Measurements from ENCODE around the gene ULBP1.
"Not testable (repeated sequence)": the region's sequence is repeated elsewhere in the genome, so short reads cannot be mapped to it uniquely, and the experiment has no call there.

ULBP1 gene

DNA sequence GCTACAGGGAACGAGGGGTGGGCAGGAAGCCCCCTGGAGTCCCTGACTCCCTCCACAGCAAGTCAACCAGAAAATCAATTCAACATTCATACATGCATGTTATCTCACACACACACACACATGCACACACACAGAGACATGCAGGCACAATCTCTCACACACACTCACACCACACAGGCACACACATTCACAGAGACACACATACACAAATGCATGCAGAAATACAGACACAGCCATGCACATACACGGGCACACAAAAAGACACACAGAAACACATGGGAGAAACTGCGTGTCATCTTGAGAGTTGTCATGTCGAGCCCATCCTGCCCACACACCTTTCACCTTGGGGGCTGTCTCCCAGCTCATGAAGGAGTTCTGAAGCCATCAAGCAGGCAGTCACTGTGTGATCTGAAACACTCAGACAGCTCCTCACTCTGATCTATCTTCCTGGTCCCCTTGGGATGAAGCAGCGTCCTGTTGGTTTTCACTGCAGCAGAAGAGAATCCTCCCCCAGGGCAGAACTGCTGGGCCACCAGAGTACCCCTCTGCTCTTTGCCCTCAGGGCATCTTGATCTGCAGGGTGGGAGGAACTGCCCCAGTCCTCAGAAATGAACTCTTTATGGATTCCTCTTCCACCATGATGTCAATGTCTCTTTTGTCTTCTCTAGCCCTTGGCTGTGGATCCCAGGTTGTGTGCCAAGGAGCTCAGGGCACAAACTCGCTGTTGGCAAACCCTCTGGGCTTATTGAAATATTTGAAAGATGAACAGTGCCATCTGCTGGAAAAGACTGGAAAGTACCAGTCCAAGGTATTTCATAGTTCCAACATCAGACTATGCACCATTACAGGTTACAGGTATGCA is 52.8 kb downstream of the ULBP1 start:
- H3K4me1 ChIP-seq (ENCODE audit: control extremely low read depth in 1 of 4, control insufficient read depth in 4 of 4, insufficient read depth in 4 of 4, low read length in 3 of 4): no peaks in the 10 kb centered on the region
- H3K27ac ChIP-seq (ENCODE audit: insufficient read depth in 1 of 2, low read depth in 1 of 2, low read length in 2 of 2, poor library complexity in 1 of 2, severe bottlenecking in 2 of 2): no peak overlapping the region
- peaks cover 11 to 65% (median 39%) of the 10 kb centered on the region in 5 experiments for H3K27me3 ChIP-seq (replicated peaks in 2 of 5; ENCODE audit: control insufficient read depth in 4 of 5, insufficient read depth in 5 of 5, low read length in 4 of 5)
- POLR2A ChIA-PET: no interaction called here
- H3K36me3 ChIP-seq (ENCODE audit: control insufficient read depth in 4 of 4, insufficient read depth in 4 of 4, low read length in 3 of 4): no peaks in the 10 kb centered on the region
- peak; percentile 65 to 82 (median 72) for DNase-seq
- H3K9me3 ChIP-seq (ENCODE audit: control extremely low read depth in 1 of 5, control insufficient read depth in 4 of 5, insufficient read depth in 2 of 5, low read depth in 1 of 5, low read length in 4 of 5): no peaks in the 10 kb centered on the region
- no peak overlapping the region for H3K4me3 ChIP-seq (ENCODE audit: control insufficient read depth in 1 of 7, extremely low read depth in 1 of 7, insufficient read depth in 4 of 7, low read depth in 2 of 7, low read length in 6 of 7)
- CTCF ChIA-PET: interaction anchor here (0.6 to 2.1 kb wide), 17 partner anchors 9 to 985 kb away, joined by 3 to 17 read pairs (median 4); no protein-coding TSS in a partner anchor
- WGBS (ENCODE audit: insufficient coverage): 41% methylated on average over 5 of the region's 6 CpGs

DNA sequence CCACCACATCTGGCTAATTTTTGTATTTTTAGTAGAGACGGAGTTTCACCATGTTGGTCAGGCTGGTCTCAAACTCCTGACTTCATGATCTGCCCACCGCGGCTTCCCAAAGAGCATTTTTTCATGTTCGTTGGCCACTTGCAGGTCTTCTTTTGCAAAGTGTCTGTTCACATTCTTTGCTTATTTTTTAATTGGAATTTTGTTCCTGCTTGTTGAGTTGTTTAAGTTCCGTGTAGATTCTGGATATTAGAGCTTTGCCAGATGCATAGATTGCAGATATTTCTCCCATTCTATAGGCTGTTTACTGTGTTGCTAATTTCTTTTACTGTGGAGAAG is 53.4 kb downstream of the ULBP1 start:
- CTCF ChIA-PET: interaction anchor here (0.6 to 2.1 kb wide), 17 partner anchors 9 to 986 kb away, joined by 3 to 17 read pairs (median 4); no protein-coding TSS in a partner anchor
- H3K36me3 ChIP-seq (ENCODE audit: control insufficient read depth in 4 of 4, insufficient read depth in 4 of 4, low read length in 3 of 4); H3K4me1 ChIP-seq (ENCODE audit: control extremely low read depth in 1 of 4, control insufficient read depth in 4 of 4, insufficient read depth in 4 of 4, low read length in 3 of 4); DNase-seq; H3K4me3 ChIP-seq (ENCODE audit: control insufficient read depth in 1 of 7, extremely low read depth in 1 of 7, insufficient read depth in 4 of 7, low read depth in 2 of 7, low read length in 6 of 7); H3K27ac ChIP-seq (ENCODE audit: insufficient read depth in 1 of 2, low read depth in 1 of 2, low read length in 2 of 2, poor library complexity in 1 of 2, severe bottlenecking in 2 of 2); H3K9me3 ChIP-seq (ENCODE audit: control extremely low read depth in 1 of 5, control insufficient read depth in 4 of 5, insufficient read depth in 2 of 5, low read depth in 1 of 5, low read length in 4 of 5); POLR2A ChIA-PET: not testable (repeated sequence)
- 0% methylated on average over 1 of the region's 5 CpGs for WGBS (ENCODE audit: insufficient coverage)
- peaks cover 11 to 61% (median 36%) of the 10 kb centered on the region in 5 experiments for H3K27me3 ChIP-seq (replicated peaks in 2 of 5; ENCODE audit: control insufficient read depth in 4 of 5, insufficient read depth in 5 of 5, low read length in 4 of 5)

DNA sequence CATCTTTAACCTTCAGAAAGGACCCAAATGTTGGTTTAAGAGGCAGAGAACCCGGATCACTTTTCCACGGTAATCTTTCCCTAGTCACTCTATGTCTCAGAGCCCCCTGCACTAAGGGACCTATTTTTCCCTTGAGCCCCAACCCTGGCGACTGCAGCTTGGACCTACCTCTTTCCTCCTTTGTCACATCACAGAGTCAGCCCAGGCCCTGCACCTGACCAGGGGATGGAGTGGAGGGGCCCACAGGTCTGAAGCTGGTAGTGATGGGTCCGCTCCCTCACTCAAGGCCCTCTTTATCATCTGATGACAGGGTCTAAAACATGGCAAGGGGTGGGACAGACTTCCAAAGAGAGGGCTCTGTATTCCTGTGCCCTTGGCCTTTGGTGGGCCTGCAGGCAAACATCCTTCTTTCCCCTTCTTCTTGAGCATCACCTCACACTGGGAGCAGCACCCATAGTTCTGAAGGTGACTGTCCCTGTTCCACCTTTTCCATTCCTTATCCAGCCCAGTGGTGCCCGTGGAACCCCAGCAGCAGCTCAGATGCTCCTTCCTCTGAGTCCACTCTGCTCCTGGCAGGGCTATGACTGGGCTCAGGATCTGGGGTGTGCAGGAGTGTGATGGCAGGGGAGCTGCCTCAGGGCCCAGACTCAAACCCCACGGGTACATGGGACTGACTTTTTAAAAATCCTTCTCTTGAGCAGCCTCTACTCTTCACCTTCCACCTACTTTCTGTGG is 55.3 kb downstream of the ULBP1 start:
- Histone ChIP-seq H3K27me3 (replicated peaks in 2 of 5; ENCODE audit: control insufficient read depth in 4 of 5, insufficient read depth in 5 of 5, low read length in 4 of 5) (peaks cover 6 to 50% (median 29%) of the 10 kb centered on the region in 5 experiments), H3K4me1 (ENCODE audit: control extremely low read depth in 1 of 4, control insufficient read depth in 4 of 4, insufficient read depth in 4 of 4, low read length in 3 of 4) (no peaks in the 10 kb centered on the region), H3K4me3 (ENCODE audit: control insufficient read depth in 1 of 7, extremely low read depth in 1 of 7, insufficient read depth in 4 of 7, low read depth in 2 of 7, low read length in 6 of 7) (no peak overlapping the region), H3K9me3 (ENCODE audit: control extremely low read depth in 1 of 5, control insufficient read depth in 4 of 5, insufficient read depth in 2 of 5, low read depth in 1 of 5, low read length in 4 of 5) (no peaks in the 10 kb centered on the region), H3K36me3 (ENCODE audit: control insufficient read depth in 4 of 4, insufficient read depth in 4 of 4, low read length in 3 of 4) (no peaks in the 10 kb centered on the region), H3K27ac (ENCODE audit: insufficient read depth in 1 of 2, low read depth in 1 of 2, low read length in 2 of 2, poor library complexity in 1 of 2, severe bottlenecking in 2 of 2) (no peak overlapping the region)
- WGBS (ENCODE audit: insufficient coverage): no CpG with 5 or more reads among the region's 6 CpGs
- ChIA-PET CTCF (interaction anchor here (0.9 to 1.8 kb wide), 2 partner anchors 86 to 90 kb away, joined by 3 to 4 read pairs; no protein-coding TSS in a partner anchor), POLR2A (no interaction called here)
- no peak for DNase-seq

GRCh38 chr6:150021870-150022269 is 58.1 kb downstream of the ULBP1 start:
- Histone ChIP-seq H3K27me3 (replicated peaks in 2 of 5; ENCODE audit: control insufficient read depth in 4 of 5, insufficient read depth in 5 of 5, low read length in 4 of 5) (peaks cover 4 to 60% (median 30%) of the 10 kb centered on the region in 5 experiments), H3K4me1 (ENCODE audit: control extremely low read depth in 1 of 4, control insufficient read depth in 4 of 4, insufficient read depth in 4 of 4, low read length in 3 of 4) (peaks cover 0 to 11% (median 6%) of the 10 kb centered on the region in 4 experiments)
- CTCF ChIA-PET; H3K27ac ChIP-seq (ENCODE audit: insufficient read depth in 1 of 2, low read depth in 1 of 2, low read length in 2 of 2, poor library complexity in 1 of 2, severe bottlenecking in 2 of 2); H3K36me3 ChIP-seq (ENCODE audit: control insufficient read depth in 4 of 4, insufficient read depth in 4 of 4, low read length in 3 of 4); H3K4me3 ChIP-seq (ENCODE audit: control insufficient read depth in 1 of 7, extremely low read depth in 1 of 7, insufficient read depth in 4 of 7, low read depth in 2 of 7, low read length in 6 of 7); DNase-seq; H3K9me3 ChIP-seq (ENCODE audit: control extremely low read depth in 1 of 5, control insufficient read depth in 4 of 5, insufficient read depth in 2 of 5, low read depth in 1 of 5, low read length in 4 of 5); POLR2A ChIA-PET: not testable (repeated sequence)
- WGBS (ENCODE audit: insufficient coverage): no CpG with 5 or more reads among the region's 6 CpGs

All from common myeloid progenitor, CD34-positive (primary cell).